ENCODE measurements around the gene ZIC1.
A peak's percentile ranks its signal among the peaks of the same experiment; 100 is the strongest.

The ZIC1 gene

DNA sequence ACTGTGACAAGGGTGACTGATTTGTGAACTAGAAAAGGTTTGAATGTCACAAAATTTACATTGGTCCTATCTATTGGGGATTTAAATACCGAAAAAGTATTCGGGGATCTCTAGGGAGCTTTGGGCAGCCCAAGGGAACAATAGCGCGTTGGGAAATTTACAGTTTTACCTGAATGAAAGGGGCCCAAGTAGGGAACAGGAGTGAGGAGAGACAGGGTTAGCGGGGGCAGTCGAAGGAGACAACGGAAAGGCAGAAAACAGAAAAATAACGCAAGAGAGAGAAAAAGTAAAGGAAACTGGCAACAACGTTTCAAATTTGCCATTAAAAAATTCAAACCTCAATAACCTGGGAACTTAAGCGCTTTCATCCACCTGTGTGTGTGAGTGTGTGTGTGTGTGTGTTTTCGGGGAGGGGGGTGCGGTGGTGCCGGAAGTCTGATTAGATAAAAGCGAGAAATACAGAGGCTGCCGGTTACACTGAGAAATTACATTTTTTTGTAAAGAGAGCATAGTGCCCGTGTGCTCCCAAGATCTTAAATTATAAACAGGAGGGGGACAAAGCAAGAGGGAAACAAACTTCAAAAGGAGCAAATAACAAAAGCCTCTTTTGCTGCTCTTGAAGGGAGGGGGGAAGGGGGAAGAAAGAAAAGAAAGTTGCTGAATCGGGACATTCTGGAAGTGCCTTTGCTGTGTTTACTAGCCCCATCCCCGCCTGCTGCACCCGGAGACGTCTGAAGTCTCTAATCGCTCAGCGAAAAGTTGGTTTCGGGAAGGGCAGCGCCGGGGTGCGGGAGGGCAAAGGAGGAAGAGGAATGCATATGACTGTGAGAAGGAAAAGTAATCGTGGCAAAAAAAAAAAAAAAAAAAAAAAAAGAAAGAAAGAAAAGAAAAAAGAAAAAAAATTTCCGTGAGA lies 721 bp upstream of the ZIC1 start:
- TF ChIP-seq, protein P1, sequence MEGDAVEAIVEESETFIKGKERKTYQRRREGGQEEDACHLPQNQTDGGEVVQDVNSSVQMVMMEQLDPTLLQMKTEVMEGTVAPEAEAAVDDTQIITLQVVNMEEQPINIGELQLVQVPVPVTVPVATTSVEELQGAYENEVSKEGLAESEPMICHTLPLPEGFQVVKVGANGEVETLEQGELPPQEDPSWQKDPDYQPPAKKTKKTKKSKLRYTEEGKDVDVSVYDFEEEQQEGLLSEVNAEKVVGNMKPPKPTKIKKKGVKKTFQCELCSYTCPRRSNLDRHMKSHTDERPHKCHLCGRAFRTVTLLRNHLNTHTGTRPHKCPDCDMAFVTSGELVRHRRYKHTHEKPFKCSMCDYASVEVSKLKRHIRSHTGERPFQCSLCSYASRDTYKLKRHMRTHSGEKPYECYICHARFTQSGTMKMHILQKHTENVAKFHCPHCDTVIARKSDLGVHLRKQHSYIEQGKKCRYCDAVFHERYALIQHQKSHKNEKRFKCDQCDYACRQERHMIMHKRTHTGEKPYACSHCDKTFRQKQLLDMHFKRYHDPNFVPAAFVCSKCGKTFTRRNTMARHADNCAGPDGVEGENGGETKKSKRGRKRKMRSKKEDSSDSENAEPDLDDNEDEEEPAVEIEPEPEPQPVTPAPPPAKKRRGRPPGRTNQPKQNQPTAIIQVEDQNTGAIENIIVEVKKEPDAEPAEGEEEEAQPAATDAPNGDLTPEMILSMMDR (conservative IDR thresholded peaks at IDR 0.05; ENCODE audit: control insufficient read depth, insufficient read depth, low read depth, low read length) = no peak
- H3K4me3 ChIP-seq (ENCODE audit: control insufficient read depth, low read depth, low read length) = no peak overlapping the region
- no peak for DNase-seq (ENCODE audit: low read depth)

DNA sequence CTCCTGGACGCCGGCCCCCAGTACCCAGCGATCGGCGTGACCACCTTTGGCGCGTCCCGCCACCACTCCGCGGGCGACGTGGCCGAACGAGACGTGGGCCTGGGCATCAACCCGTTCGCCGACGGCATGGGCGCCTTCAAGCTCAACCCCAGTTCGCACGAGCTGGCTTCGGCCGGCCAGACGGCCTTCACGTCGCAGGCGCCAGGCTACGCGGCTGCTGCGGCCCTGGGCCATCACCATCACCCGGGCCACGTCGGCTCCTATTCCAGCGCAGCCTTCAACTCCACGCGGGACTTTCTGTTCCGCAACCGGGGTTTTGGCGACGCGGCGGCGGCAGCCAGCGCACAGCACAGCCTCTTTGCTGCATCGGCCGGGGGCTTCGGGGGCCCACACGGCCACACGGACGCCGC lies 956 bp downstream of the ZIC1 start:
- H3K4me3 ChIP-seq (ENCODE audit: control insufficient read depth, low read depth, low read length) = no peak overlapping the region
- DNase-seq (ENCODE audit: low read depth) = no peak
- TF ChIP-seq, protein P1 (conservative IDR thresholded peaks at IDR 0.05; ENCODE audit: control insufficient read depth, insufficient read depth, low read depth, low read length) = no peak

DNA sequence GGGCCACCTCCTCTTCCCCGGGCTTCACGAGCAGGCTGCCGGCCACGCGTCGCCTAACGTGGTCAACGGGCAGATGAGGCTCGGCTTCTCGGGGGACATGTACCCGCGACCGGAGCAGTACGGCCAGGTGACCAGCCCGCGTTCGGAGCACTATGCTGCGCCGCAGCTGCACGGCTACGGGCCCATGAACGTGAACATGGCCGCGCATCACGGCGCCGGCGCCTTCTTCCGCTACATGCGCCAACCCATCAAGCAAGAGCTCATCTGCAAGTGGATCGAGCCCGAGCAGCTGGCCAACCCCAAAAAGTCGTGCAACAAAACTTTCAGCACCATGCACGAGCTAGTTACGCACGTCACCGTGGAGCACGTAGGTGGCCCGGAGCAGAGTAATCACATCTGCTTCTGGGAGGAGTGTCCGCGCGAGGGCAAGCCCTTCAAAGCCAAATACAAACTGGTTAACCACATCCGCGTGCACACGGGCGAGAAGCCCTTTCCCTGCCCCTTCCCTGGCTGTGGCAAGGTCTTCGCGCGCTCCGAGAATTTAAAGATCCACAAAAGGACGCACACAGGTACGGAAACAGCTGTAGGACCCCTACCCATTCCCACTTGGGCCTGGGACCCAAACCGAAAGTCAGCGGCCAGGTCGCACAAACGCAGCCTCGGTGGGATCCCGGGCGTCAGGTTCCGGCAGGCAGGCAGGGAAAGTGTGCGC lies 1.5 kb downstream of the ZIC1 start:
- TF ChIP-seq, protein P1 (conservative IDR thresholded peaks at IDR 0.05; ENCODE audit: control insufficient read depth, insufficient read depth, low read depth, low read length) = no peak
- DNase-seq (ENCODE audit: low read depth) = peak; percentile 46
- H3K4me3 ChIP-seq (ENCODE audit: control insufficient read depth, low read depth, low read length) = peak overlapping the region; percentile 25

DNA sequence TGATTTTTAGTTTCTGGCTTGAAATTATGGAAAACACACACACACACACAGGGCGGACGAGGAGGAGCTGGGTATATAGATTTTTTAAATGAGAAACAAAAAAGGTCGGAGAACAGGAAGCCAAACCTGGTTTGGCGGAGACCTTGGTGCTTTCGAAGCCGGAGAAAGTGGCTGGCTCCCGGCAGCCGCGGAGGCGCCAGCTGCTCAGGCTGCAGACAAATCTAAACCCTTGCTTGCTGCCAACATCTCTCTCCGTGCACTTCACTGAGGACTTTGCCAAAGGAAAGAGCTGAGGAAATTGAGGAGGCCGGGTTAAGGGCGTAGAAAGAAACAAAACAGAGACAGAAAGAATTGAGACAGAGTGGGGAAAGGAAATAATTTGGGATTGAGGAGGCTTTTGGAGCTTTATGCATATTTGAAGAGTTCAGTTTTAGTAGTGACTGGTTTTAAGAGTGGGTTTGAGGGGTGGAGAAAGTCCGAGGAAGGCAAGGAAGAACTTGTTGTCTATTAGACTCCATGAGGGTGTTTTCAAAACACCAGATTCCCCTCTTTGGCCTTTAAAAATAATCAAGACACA lies 2.2 kb downstream of the ZIC1 start:
- TF ChIP-seq, protein P1 (conservative IDR thresholded peaks at IDR 0.05; ENCODE audit: control insufficient read depth, insufficient read depth, low read depth, low read length) = no peak
- H3K4me3 ChIP-seq (ENCODE audit: control insufficient read depth, low read depth, low read length) = peak overlapping the region; percentile 25
- peak; percentile 26 for DNase-seq (ENCODE audit: low read depth)

DNA sequence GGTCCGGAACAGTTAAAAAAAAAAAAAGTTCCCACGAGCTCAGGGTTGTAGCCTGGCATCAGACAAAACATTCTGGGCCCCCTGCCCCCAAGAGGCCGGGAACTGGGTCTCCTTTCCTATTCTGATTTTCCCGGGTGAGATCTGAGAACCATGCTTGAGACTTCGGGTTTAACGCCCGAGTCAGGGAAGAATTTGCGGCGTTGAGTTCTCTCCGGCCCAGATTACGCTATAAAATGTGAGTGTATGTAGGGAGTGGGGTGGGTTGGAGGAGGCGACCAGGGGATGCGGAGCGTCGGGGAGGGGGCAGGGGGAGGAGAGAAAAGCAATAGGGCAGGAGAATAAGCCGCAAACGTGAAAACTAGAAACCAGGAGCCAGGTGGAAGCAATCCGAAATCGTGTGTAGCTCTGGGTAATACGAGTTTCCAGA lies 2.7 kb downstream of the ZIC1 start:
- DNase-seq (ENCODE audit: low read depth) = no peak
- H3K4me3 ChIP-seq (ENCODE audit: control insufficient read depth, low read depth, low read length) = no peak overlapping the region

DNA sequence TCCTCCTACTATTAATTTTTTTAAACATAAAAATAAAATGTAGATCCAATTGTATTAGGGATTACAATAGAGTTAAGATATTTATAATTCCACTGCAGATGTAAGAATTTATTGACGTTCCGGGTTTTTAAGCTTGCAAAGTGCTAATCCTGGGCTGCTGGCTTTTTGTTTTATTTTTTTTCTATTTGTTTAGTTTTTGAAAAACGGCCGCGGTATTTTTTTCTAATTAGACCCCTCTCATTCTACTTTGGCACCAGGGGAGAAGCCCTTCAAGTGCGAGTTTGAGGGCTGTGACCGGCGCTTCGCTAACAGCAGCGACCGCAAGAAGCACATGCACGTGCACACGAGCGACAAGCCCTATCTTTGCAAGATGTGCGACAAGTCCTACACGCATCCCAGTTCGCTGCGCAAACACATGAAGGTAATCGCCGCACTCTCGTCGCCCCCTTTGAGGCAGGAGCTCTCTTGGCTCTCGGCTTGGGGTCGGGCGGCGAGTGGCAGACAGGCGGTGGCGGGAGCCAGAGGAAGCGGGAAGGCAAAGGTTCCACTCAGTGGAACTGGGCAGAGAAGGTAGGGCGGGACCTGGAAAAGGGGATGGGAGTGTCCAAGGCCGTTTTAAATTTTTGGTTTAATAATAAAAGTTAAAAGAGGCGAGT lies 3.2 kb downstream of the ZIC1 start:
- no peak overlapping the region for H3K4me3 ChIP-seq (ENCODE audit: control insufficient read depth, low read depth, low read length)
- DNase-seq (ENCODE audit: low read depth) = no peak
- TF ChIP-seq, protein P1 (conservative IDR thresholded peaks at IDR 0.05; ENCODE audit: control insufficient read depth, insufficient read depth, low read depth, low read length) = no peak

More for the DNA sequence above, 2.7 kb downstream of the ZIC1 start:
- TF ChIP-seq, protein P1 (conservative IDR thresholded peaks at IDR 0.05; ENCODE audit: control insufficient read depth, insufficient read depth, low read depth, low read length) = no peak

Measured in fibroblast of mammary gland (primary cell).